Right hindlimb (tissue), 1 donor: ENCODE data around the gene MRPS34.
"Not testable (repeated sequence)": the region's sequence is repeated elsewhere in the genome, so short reads cannot be mapped to it uniquely, and the experiment has no call there.

ENCODE experiments used
- DNase-seq: peaks from one replicate; pipeline ENCODE4 v3.0.0-alpha.2; 2018

The MRPS34 gene

DNA sequence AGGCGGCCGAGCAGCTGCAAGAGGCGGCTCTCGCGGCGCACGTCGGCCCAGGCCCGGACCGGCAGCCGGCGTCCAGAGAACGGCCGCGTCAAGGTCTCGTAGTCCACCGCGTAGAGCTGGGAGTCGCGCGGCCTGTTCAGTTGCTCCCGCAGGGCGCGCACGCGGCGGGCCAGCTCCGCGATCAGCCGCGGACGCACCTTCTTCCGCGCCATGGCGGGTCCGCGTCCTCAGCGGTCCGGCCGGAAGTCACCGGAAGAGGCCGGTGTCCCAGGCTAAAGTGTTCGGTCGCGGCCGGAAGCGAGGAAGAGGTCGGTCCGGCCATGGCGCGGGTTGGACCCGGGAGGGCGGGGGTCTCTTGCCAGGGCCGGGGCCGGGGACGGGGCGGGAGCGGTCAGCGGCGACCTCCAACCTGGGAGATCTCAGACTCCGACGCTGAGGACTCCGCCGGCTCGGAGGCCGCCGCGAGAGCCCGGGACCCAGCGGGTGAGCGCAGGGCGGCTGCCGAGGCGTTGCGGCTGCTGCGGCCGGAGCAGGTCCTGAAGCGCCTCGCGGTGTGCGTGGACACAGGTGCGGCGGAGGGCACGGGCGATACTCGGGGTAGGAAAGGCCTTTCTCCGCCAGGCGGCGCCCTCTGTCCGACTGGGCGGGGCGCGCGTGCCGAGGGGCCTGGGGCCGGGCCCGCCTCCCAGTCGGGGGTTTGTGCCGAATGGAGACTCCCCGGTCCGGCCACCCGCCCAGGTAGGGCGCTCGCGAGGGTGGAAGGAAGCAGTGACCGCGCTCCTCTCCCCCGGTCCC lies at the start of gene MRPS34:
Gene MRPS34 (minus strand): TSS at position 227 of the 795 bp plus-strand sequence. CDS start 15 bp downstream, at position 212.
- DNase-seq = peak; percentile 88

DNA sequence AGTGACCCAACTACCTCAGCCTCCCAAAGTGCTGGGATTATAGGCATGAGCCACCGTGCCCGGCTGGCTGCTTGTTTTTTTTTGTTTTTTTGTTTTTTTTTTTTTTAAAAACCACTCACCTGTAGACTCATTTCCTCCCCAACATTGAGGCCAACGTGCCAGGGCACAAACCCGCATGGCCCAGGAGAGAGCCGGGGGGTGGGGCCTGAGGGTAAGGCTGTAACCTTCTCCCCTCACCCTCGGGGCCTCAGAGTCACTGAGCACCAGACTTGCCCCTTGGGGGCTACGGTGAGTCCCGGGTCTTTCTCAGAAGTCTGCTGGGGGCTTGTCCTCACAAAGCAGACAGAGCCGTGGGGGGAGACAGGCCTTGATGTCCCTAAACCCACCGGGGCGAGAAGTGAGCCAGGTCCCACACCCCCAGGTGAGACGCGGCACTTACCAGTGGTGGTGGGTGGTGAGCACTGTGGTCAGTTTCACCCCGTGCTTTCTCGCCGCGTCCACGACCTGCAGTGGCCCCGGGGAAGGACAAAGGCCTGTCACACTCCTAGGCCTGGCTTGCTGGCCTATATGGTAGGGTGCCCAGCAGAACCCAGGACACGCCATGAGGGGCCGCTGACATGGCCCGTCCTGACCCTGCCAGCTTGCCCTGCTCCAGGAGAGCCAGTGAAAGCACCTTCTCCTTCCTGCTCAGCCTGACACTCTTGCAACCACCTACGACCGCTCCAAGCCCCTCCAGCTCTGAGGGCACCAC lies 49.1 kb upstream of the MRPS34 start:
- DNase-seq = no peak

DNA sequence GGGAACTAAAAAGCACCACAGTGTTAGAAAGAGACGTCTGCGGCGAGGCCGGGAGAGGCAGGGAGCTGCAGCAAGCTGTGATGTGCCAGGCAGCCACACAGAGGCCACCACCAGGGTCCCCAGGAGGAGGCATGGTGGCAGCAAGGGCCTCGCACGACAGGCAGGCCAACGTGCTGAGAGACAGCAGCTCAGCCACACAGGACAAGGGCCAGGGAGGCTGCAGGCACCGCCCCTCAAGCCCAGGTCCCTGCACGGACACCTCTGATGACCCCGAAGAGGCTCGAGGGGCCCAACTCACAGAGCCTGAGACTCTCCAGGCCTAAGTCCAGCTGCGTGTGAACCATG lies 48.0 kb upstream of the MRPS34 start:
- DNase-seq = no peak

DNA sequence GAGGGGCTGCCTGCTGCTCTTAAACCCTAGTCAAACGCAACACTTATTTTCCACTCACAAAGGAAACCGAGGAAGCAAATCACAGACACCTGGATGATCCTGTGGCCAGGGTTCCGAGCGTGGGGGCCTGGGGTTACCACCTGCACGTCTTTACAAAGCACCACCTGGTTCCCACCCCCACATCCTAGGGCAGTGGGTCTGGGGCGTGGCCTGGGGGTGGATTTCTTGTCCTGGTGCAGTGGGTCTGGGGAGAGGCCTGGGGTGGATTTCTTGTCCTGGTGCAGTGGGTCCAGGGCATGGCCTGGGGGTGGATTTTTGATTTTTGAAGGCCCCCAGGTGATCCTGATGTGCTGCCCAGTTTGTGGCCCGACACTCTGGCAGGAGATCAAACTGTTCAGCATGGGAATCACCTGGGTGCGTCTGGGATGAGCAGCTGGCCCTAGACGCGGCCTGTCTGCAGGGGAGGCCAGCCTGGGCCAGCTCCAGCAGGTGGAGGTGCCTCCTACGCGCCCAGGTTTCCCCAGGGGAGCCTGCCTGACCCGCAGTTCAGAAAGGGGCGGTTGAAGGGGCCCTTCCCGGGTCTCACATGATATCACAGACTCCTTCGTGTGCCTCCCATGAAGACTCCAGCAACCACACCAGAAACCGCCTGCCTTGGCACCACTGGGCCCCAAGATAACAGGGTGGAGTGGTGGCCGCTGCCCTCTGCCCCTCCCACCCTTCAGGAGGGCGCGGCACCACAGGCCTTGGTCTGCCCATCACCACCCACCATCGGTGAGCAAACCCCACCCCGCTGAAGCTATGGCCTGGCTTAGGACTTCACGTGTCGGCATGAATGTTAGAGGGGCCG lies 47.4 kb upstream of the MRPS34 start:
- DNase-seq = no peak

DNA sequence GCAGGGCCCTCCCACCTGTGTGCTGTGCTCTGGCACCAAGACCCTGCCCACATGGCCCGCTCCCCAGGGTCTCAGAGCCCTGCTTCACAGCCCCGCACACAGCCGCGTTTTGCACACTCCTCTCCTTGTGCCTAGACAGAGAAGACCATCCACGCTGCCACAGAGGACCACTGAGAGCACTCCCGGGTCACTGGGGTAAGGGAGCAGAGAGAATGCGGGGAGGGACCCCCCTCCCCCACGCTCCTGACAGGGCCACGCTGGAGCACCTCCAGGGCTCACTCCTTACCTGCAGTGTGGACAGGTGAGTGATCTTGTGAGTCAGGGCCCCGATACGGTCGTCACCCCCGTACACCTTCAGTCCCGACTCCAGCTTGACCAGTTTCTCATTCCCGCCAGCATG lies 46.7 kb upstream of the MRPS34 start:
- no peak for DNase-seq

DNA sequence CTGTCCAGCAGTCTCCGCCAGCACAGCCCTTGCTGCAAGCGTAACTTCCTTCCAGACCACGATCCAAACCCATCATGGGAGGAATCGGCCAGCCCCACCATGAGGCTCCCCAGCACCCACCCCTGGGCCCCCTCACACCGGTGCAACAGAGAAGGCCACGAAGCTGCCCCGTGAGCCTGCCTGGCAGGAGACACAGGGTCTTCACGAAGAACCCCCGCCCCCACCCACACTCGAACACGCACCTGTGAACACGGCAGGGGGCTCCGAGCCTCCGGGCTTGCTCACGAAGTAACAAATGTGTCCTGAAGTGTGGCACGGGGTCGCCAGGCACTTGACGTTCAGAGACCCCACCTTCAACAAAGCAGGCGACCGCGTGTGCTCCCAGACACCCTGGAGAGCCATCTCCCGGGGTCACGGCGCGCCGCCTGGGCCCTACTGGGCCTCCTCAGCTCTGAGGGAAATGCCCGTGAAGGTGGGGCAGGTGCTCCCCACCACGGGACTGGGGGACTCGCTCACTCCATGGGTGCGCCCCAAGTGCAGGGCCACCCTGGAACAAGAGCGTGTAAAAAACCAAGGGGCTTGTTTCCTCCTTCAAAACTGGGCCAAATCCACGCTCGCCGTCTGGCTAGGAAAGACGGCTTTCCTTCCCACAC lies 46.1 kb upstream of the MRPS34 start:
- no peak for DNase-seq

DNA sequence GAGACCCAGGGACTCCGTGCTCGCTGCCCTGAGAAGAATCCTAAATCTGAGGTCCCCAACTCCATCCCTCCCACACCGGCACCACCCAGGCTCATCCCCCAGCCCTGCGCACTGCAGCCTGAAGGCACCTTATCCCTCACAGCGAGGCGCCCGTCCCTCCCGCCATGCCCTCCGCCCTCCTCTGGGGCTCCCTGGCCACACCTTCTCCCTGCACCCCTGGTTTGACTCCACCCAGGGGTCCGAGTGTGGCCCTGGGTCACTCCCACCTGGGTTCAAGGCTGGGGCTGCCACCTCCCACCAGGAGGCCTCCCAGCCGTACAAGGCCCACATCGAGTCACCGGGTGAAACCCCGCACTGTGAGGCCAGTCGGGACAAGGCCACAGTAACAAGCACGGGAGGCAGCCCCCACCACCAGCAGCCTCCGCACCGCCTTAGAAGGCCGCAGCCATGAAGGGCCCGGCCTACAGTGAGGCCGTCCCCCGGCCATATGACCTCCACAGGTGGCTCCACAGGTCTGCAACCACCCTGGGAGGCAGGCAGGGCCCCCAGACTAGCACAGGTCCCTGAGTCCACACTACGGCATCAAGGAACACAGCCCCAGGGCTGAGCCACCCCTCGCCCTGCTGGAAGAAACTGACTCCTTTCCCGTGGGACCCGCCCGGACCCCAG lies 45.4 kb upstream of the MRPS34 start:
- no peak for DNase-seq

DNA sequence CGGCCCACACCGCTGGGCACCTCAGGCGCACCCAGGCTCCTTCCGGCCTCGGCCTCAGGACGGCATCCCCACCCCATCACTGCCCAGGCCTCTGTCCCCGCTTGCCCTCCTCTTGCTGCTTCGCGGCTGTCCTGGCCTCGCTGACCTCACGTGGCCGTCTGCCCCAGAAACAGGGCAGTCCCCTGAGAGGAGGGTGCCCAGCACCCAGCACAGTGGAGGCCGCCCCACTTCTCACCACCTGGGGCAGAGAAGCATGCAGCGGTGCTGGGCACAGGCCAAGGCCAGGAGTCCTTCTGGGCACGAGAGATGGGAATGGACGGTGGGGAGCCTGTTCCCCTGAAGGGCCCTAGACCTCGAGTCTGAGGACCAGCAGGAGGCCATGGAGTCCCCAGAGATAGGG lies 44.8 kb upstream of the MRPS34 start:
- DNase-seq = no peak

DNA sequence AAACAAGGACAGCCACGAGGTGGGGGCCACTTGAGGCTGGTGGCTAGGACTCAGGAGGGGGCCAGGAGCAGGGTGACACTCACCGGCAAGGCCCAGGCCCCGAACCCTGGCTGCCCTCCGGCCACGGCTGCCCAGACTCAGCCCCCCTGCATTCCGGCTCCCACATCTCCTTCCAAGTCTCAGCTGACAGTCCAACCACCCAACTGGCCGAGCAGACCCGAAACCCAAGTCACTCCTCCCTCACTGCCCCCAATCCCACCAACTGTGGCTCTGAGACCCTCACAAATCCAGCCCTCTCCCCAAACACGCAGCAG lies 44.3 kb upstream of the MRPS34 start:
- DNase-seq = no peak

DNA sequence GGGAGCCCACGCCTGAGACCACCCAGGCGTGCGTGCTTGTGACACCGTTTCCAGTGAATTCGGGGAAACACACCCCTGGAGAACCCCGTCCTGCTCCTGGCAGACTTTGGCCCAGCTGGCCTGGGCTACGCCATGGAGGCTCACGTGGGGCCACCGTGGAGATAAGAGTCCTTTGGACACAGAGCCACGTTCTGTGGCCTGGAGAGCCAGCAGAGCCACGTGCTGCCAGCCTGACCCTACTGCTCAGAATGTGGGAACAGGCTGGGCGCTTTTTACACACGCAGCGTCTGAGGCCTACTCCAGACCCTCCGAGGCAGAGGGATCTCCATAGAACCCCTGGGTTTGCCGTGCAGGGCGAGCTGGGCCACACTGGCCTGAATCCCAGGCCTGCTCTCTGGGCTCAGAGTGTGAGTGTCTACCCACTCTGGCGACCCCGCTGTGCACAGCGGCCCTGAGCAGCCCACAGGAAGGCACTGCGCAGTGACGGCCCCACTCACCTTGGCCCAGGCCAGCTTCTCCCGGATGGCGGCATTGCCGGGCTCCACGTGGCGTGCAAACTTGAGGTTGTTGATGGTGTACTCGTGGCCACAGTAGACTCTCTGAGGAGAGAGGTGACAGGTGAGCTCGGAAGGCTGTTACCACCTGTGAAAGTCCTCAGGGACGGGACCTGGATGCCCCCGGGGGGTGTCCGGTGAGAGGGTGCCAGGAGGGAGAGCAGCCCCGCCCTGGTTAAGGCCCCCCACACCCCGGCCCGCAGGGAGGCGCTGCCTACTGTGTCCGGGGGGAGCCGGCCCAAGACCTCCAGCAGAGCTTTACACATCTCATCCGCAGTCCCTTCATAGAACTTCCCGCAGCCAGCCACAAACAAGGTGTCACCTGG lies 43.7 kb upstream of the MRPS34 start:
- DNase-seq = no peak

DNA sequence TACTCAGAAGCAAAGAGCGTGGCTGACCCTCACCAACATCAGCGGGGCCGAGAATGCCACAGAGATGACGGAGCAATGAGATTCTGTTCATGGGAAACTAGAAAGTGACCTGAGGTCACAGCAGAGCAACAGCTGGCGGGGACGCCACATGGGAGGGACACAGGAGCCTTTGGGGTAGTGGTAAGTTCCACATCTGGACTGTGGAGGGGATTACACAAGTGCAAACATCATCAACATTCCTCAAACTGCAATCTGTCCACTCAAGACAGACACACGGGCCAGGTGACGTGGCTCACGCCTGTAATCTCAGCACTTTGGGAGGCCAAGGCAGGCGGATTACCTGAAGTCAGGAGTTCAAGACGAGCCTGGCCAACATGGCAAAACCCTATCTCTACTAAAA lies 42.5 kb upstream of the MRPS34 start:
- DNase-seq = no peak

DNA sequence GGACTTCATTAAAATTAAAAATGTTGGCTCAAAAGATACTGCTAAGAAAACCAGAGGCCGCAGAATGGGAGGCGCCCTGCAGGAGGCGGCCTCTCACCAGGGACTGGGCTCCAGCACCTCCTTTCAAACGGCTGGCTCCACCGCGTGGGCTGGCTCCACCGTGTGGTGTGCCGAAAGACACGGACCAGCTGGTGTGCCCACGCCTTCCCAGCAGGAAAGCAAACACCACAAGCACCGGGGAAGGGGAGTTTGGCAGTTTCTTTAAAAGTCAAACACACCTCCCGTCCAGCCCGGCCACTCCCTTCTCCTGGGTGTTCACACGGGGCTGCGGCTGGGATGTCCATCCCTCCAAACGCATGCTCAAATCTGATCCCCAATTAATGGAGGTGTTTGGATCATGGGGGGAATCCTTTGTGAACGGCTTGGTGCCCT lies 39.8 kb upstream of the MRPS34 start:
- DNase-seq = peak; percentile 71

DNA sequence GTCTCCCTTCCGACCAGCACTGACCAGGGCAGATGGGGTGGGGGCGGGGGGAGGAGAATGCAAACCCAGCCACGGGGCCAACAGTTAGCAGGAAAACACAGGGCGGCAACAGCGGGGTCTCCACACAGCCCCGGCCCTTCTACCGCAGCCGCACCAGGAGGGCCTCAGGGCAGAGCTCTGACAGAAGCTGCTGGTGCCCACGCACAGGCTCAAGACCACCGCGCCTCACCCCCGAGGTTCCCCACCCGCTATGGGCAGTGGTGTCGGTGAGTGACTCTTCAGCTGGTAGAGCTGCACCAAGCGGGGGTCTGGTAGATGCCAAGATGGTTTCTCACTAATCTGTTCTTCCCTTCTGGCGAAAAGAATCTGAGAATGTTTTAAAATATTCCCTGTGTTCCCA lies 37.6 kb upstream of the MRPS34 start:
- no peak for DNase-seq

DNA sequence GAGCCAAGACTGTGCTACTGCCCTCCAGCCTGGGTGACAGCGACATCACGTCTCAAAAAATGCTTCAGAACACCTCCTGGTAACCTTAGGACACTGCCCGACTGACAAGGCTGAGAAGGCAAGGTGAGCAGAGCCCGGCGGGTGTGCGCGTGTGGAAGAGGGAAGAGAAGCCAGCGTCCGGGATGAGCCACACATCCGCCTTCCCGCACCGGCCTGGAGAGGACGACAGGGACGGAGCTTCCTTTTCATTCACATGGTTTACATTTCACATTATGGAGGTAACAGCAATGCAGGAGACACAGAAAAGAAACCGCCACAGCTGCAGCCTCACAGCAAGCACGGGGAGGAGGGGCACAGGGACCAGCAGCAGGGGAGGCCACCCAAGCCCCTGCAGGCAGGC lies 37.2 kb upstream of the MRPS34 start:
- no peak for DNase-seq

DNA sequence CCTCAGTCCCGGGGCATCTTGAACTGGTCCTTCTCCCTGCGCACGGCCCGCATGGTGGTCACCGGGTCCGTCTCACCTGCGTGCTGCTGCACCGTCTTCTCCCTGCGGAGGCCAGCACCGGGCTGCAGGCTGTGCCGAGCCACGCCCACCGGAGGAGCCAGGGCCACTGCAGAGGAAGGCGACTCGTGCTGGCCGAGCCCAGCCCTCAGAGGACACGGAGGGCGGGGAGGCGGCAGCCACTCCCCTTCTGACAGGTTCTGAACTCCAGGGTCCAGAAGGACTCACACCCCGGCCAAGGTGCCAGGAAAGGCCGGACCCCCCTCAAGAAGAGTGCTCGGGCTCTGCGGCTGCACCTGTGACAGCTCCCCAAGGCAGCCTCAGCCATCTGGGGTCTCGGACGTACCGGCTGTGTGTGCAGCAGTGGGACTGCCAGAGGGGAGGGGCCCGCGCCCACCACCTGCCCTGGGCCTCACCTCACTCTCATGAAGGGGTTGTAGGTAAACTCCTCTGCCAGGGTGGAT lies 36.4 kb upstream of the MRPS34 start:
- no peak for DNase-seq

DNA sequence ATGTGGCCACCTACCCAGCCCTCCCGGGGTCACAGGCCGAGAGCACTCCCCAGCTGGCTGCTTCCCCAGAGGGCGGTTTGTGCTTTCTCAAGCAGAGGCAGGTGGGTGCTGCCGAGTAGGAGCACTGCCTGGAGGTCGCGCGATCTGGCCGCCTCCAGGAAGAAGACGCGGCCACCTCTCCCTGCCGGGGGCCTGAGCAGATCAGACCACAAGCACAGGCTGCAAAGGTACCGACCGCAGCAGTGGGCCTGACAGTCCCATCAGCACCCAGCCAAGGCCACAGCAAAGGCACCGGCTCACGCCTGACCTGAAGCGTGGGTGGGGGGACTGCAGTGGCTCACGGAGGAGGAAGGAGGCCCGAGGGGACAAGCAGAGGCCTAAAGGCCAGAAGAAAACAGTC lies 35.8 kb upstream of the MRPS34 start:
- no peak for DNase-seq

DNA sequence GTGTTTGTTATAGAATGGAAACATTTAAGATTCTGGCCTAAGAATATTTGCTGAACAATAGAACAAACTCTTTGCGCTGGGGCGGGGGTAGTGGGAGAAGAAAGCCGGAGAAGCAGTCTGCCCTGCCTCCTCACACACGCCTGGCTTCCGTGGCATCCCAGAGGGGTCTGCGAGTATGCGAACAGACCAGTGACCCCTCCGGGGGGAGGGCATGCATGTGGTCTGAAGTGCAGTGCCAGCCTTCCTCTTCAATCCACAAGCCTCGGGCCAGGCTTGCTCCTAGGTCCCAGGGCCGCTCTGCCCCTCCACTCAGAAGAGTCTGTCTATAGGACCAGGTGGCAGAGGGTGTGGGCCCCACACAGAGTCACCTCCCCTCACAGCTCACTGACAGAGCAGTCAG lies 34.7 kb upstream of the MRPS34 start:
- DNase-seq = no peak

DNA sequence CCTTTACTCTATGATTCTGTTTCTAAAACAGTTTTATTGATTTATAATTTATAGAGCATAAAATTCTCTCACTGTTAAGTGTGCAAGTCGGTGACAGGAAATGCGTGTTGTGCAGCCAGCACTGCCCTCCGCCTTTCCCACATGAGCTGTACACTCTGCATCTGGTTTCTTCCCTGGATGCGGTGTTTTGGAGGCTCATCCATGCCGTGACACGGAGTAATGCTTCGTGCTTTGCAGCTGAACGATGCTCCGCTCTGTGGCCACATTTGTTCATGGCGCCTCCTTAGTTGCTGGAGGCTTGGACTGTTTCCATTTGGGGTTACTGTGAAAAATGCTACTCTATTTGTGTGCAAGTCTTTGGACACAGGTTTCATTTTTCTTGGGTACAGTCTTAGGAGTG lies 27.8 kb upstream of the MRPS34 start:
- DNase-seq = no peak

DNA sequence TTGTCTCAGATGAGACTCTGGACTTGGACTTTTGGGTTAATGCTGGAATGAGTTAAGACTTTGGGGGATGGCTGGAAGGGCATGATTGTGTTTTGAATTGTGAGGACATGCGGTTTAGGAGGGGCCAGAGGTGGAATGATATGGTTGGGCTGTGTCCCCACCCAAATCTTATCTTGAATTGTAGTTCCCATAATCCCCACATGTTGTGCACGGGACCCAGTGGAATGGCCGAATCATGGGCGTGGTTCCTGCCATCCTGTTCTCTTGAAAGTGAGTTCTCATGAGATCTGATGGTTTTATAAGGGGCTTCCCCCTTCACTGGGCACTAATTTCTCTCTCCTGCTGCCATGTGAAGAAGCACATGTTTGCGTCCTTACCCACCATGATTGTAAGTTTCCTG lies 26.3 kb upstream of the MRPS34 start:
- not testable (repeated sequence) for DNase-seq

DNA sequence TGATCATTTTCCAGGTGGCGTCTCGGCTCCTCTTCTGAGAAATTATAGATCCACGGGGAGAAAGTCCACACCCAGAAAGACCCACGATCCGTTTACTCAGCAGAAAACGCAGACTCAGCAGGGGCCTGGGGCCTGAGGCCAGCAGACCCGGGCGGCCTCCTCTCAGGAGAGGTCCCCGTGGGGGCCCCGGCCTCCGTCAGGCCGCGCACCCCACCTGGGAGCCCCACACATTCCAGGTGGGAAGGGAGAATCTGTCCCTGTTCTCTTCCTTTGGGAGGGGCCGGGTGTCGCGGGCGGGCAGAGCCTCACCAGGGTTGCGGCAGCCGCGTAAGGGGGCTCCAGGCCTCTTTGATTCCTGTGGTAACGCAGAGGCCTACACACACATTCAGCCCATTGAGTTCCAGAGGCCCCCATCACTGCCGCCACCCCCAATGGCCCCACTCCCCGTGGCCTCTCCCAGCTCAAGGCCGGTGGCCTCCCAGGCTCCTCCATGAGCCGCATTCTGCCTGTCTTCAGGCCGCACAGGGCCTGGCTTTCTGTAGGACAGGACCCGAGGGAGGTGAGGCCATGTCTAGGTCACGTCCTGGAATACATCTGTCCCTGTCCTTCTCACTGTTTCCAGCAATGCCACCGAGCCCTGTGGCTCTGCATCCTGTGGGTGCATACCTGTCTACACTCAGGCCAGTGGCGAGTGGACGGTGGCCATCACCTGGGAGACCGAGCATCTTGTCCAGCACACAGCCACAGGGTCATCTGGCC lies 22.2 kb upstream of the MRPS34 start:
- DNase-seq = no peak
